Activated B cell treated with CpG ODN at 0.5 μM for 24 hours (primary cell): ENCODE measurements around the gene FAM227A. TPM values are rescaled to one million over a fixed set of nuclear protein-coding genes. Genes with fewer than 3 reads are reported as not detected.

Source experiments
- ATAC-seq: fragments of 200-7000 bp; cut with Tn5 transposase; one replicate; pipeline ENCODE4 v1.10.0; 2021; ENCODE audit warnings: low read depth, mild to moderate bottlenecking, moderate library complexity
- CTCF ChIA-PET: fragments of 350-600 bp; sonication (Branson Sonifier 250); formaldehyde crosslinking; loops from one replicate; lab custom pipeline; 2021; ENCODE audit warnings: antibody characterized with exemption; lab: Charles Lee
- POLR2A ChIA-PET: fragments of 350-600 bp; sonication (Branson Sonifier 250); formaldehyde crosslinking; loops from one replicate; lab custom pipeline; 2021; ENCODE audit warnings: antibody characterized with exemption; lab: Charles Lee
- DNase-seq: peaks from one replicate; pipeline ENCODE4 v3.0.0; 2022
- H3K27ac Mint-ChIP-seq: one replicate; pipeline ENCODE4 v1.8.0; 2020; ENCODE audit warnings: mixed read lengths
- H3K27me3 Mint-ChIP-seq: one replicate; pipeline ENCODE4 v1.8.0; 2021; ENCODE audit warnings: mixed read lengths
- H3K36me3 Mint-ChIP-seq: one replicate; pipeline ENCODE4 v1.8.0; 2021; ENCODE audit warnings: low read depth, mixed read lengths
- H3K4me1 Mint-ChIP-seq: one replicate; pipeline ENCODE4 v1.8.0; 2021; ENCODE audit warnings: mixed read lengths
- H3K4me3 Mint-ChIP-seq: one replicate; pipeline ENCODE4 v1.8.0; 2020; ENCODE audit warnings: mild to moderate bottlenecking, mixed read lengths
- H3K9me3 Mint-ChIP-seq: one replicate; pipeline ENCODE4 v1.8.0; 2020; ENCODE audit warnings: mixed read lengths
- intact Hi-C: fragments of 100-400 bp; cut with micrococcal nuclease; formaldehyde crosslinking; loops from one replicate; pipeline ENCODE4 v1.15.1; 2024
- total RNA-seq: library from RNA; stranded (reverse); gene quantifications from 2 replicates; pipeline ENCODE4 v1.2.3, GENCODE V29; 2022
- TF ChIP-seq, protein P1 (sequence below): fragments of 200-600 bp; IDR thresholded peaks from one replicate; pipeline ENCODE4 v1.8.0; 2022; ENCODE audit warnings: antibody characterized with exemption, mild to moderate bottlenecking

FAM227A gene
- total RNA-seq, 1 donor from 2014 or later: 0.20 TPM

DNA sequence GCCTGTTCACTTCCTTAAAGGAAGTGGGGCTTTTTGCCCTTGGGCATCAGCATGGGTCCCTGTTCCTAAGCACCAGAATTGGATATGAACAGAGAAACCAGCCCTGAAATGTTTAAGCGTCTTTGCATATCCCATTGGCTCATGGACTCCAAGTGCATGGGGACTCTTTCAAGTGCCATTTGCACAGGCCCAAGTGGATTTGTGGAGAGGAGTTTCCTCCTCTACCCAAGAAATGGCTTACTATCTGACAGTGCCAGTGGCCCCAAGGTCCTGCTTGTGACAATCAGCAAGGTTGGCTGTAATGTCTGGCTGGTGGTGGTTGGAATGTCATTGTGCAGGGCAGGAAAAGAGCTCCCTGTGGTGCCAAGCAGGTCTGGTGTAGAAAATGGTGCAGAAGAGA is 29.6 kb upstream of the FAM227A start:
- Mint-ChIP-seq H3K36me3 (peaks cover 71% of the 10 kb centered on the region), H3K9me3 (no peaks in the 10 kb centered on the region), H3K27me3 (no peaks in the 10 kb centered on the region), H3K4me3 (no peak overlapping the region), H3K4me1 (peaks cover 20% of the 10 kb centered on the region), H3K27ac (no peak overlapping the region)
- ChIA-PET CTCF (no interaction called here), POLR2A (interaction anchor here (0.9 kb wide), 1 partner anchor 13 kb away, joined by 4 read pairs; no protein-coding TSS in a partner anchor)
- DNase-seq (no peak), ATAC-seq (no peak)
- TF ChIP-seq, protein P1, sequence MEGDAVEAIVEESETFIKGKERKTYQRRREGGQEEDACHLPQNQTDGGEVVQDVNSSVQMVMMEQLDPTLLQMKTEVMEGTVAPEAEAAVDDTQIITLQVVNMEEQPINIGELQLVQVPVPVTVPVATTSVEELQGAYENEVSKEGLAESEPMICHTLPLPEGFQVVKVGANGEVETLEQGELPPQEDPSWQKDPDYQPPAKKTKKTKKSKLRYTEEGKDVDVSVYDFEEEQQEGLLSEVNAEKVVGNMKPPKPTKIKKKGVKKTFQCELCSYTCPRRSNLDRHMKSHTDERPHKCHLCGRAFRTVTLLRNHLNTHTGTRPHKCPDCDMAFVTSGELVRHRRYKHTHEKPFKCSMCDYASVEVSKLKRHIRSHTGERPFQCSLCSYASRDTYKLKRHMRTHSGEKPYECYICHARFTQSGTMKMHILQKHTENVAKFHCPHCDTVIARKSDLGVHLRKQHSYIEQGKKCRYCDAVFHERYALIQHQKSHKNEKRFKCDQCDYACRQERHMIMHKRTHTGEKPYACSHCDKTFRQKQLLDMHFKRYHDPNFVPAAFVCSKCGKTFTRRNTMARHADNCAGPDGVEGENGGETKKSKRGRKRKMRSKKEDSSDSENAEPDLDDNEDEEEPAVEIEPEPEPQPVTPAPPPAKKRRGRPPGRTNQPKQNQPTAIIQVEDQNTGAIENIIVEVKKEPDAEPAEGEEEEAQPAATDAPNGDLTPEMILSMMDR: no peak
- intact Hi-C loops: no loop called here

DNA sequence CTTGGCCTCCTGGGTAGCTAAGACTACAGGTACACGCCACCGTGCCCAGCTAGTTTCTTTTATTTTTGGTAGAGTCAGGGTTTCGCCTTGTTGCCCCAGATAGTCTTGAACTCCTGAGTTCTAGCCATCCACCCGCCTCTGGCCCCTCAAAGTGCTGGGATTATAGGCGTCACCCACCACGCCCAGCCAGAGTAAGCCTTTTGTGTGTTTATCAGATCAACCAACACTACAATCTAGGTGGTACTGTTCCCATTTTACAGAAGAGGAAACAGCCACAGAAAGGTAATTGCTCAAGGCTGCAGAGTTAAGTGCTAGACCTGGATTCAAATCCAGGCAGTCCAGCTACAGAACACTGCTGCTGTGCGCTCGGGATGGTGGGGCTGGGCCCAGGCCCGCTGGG is 28.7 kb upstream of the FAM227A start:
- ATAC-seq (no peak), DNase-seq (no peak)
- ChIA-PET POLR2A (interaction anchor here (0.7 kb wide), 1 partner anchor 21 kb away, joined by 9 read pairs; no protein-coding TSS in a partner anchor), CTCF (no interaction called here)
- Mint-ChIP-seq H3K27me3 (no peaks in the 10 kb centered on the region), H3K4me1 (peaks cover 20% of the 10 kb centered on the region), H3K27ac (no peak overlapping the region), H3K4me3 (no peak overlapping the region), H3K36me3 (peaks cover 68% of the 10 kb centered on the region), H3K9me3 (no peaks in the 10 kb centered on the region)
- TF ChIP-seq, protein P1: no peak
- intact Hi-C loops: loop anchor here (5.0 kb wide), 1 partner anchor 843 kb away; the partner anchor contains the start of gene ANKRD54

DNA sequence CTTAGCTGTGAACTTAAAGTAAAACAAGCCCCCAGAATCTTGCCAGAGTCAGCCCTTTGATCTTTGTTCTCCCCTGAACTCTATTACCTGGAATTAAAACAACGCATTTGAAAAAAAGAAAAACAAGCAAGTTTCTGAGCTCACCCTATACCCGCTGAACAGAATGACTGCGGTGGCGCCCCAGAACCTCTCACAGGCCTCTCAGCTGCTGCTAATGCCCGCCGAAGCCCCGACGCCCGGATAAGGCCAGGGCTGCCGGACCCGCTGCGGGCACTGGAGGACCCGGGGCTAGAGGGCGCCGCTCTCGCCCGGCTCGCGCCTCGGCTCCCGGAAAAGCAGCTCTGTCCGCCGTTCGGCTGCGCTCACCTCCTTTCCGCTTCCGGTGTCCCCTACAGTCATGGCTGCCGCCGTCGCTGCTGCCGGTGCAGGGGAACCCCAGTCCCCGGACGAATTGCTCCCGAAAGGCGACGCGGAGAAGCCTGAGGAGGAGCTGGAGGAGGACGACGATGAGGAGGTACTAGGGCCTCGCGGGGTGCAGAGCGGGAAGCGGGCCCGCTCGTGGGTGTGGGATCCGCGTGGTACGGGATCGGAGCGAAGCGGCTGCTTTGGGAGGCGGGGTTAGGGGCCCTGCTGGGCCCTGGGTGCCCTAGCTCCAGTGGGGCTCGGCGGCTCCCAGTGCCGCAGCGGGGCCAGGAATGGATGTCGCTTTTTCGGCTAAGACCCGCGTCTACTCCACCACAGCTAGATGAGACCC is 25.6 kb upstream of the FAM227A start, which contains the start of gene TOMM22:
Gene TOMM22 (plus strand): TSS at position 376 of the 754 bp plus-strand sequence. CDS start 22 bp downstream, at position 398.
- POLR2A ChIA-PET: interaction anchor here (0.6 to 2.1 kb wide), 19 partner anchors 10 to 1371 kb away, joined by 3 to 23 read pairs (median 4); partner anchors contain the start of genes CBX6, CBY1, FAM227A and GGA1
- Mint-ChIP-seq H3K4me3 (peak within 1 kb of the TSS; percentile 97), H3K4me1 (peaks cover 20% of the 10 kb centered on the region), H3K36me3 (peaks cover 43% of the 10 kb centered on the region), H3K9me3 (no peaks in the 10 kb centered on the region), H3K27ac (peak within 1 kb of the TSS; percentile 92), H3K27me3 (no peaks in the 10 kb centered on the region)
- intact Hi-C loops: loop anchor here (1.0 to 5.0 kb wide), 7 partner anchors 19 to 839 kb away; partner anchors contain the start of genes ANKRD54, CBY1, DDX17 and FAM227A
- CTCF ChIA-PET: interaction anchor here (0.6 to 2.4 kb wide), 13 partner anchors 10 to 718 kb away, joined by 3 to 19 read pairs (median 4); partner anchors contain the start of genes CBY1, FAM227A, GTPBP1 and JOSD1
- ATAC-seq (peak; percentile 98), DNase-seq (peak; percentile 84)
- TF ChIP-seq, protein P1: no peak

DNA sequence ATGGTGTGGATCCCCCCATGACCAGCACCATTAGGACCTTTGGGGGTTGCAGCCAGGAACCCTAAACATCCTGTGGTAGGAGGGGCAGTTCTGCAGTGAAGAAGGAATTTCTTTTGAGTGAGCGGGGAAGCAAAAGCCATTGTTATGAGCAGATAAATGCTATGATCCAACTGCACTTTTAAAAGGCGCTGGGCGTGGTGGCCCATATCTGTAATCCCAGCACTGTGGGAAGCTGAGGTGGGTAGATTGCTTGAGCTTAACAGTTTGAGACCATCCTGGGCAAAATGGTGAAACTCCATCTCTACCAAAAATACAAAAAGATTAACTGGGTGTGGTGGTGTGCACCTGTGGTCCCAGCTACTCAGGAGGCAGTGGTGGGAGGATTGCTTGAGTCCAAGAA is 19.6 kb upstream of the FAM227A start:
- no peak for DNase-seq
- ChIA-PET CTCF (no interaction called here), POLR2A (no interaction called here)
- no peak for ATAC-seq
- H3K9me3 Mint-ChIP-seq: no peaks in the 10 kb centered on the region
- H3K36me3 Mint-ChIP-seq: peaks cover 16% of the 10 kb centered on the region
- intact Hi-C loops: no loop called here
- TF ChIP-seq, protein P1: no peak
- H3K27me3 Mint-ChIP-seq: no peaks in the 10 kb centered on the region
- H3K27ac Mint-ChIP-seq: no peak overlapping the region
- H3K4me1 Mint-ChIP-seq: no peaks in the 10 kb centered on the region
- no peak overlapping the region for H3K4me3 Mint-ChIP-seq

DNA sequence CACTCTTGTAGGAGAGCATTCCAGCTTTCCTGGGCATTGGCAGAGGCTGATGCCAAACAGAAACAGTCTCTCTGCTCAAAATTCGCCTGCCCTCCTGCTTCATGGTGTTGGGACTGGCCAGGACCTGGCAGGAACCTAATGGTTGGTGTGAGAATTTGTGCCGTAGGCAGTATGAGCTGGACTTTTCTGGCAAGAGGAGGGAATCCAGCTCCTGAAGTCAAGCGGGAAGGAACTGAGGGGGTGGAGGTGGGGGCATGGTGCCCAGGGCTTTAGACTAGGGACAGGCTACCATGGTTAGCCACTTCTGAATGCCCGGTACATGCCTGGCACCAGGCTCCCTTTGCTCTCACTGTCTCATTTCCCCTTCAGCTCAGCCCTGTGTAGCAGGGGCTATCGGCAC is 18.7 kb upstream of the FAM227A start:
- CTCF ChIA-PET: no interaction called here
- Mint-ChIP-seq H3K4me3 (no peak overlapping the region), H3K9me3 (no peaks in the 10 kb centered on the region), H3K36me3 (peaks cover 19% of the 10 kb centered on the region), H3K27me3 (no peaks in the 10 kb centered on the region), H3K4me1 (no peaks in the 10 kb centered on the region), H3K27ac (no peak overlapping the region)
- intact Hi-C loops: no loop called here
- DNase-seq (no peak), ATAC-seq (no peak)
- TF ChIP-seq, protein P1: no peak
- POLR2A ChIA-PET: interaction anchor here (0.6 kb wide), 1 partner anchor 840 kb away, joined by 3 read pairs; no protein-coding TSS in a partner anchor
